OCI-M2 (cell line): ENCODE data around the gene OTUD5.

Source experiments
- DNase-seq: peaks from one replicate; lab custom pipeline; 2025; ENCODE audit not compliant: unreplicated experiment; lab: John Stamatoyannopoulos, UW

Gene OTUD5

GRCh38 chrX:48972220-48973164 lies 15.1 kb upstream of the OTUD5 start:
- no peak for DNase-seq

GRCh38 chrX:48971249-48972219 lies 14.1 kb upstream of the OTUD5 start, which contains the start of gene KCND1:
Gene KCND1 (minus strand): TSS chrX:48971844. CDS start chrX:48970271, 1,573 bp downstream.
- DNase-seq: no peak

GRCh38 chrX:48969471-48969870 lies 12.1 kb upstream of the OTUD5 start:
- DNase-seq: no peak

- no peak for DNase-seq
Observed at GRCh38 chrX:48968377-48968776, 11.0 kb upstream of the OTUD5 start.

- no peak for DNase-seq
Observed at GRCh38 chrX:48966796-48967579, 9.6 kb upstream of the OTUD5 start.

- no peak for DNase-seq
Observed at GRCh38 chrX:48965959-48966358, 8.6 kb upstream of the OTUD5 start.

- peak; percentile 52 for DNase-seq
Observed at GRCh38 chrX:48961585-48962091, 4.2 kb upstream of the OTUD5 start.

GRCh38 chrX:48960291-48960690 lies 2.9 kb upstream of the OTUD5 start:
- no peak for DNase-seq

- no peak for DNase-seq
Observed at GRCh38 chrX:48958635-48959094, 1.3 kb upstream of the OTUD5 start.

- DNase-seq: peak; percentile 73
Observed at GRCh38 chrX:48957827-48958634, 624 bp upstream of the OTUD5 start.

GRCh38 chrX:48956728-48957414 lies 536 bp downstream of the OTUD5 start:
- no peak for DNase-seq

- DNase-seq: no peak
Observed at GRCh38 chrX:48948589-48948988, 8.8 kb downstream of the OTUD5 start.

- DNase-seq: no peak
Observed at GRCh38 chrX:48945517-48946348, 11.7 kb downstream of the OTUD5 start.

- no peak for DNase-seq
Observed at GRCh38 chrX:48942895-48943294, 14.5 kb downstream of the OTUD5 start.

- DNase-seq: no peak
Observed at GRCh38 chrX:48940404-48940955, 16.9 kb downstream of the OTUD5 start.

GRCh38 chrX:48939524-48940228 lies 17.7 kb downstream of the OTUD5 start:
- no peak for DNase-seq

GRCh38 chrX:48938721-48939425 lies 18.5 kb downstream of the OTUD5 start:
- no peak for DNase-seq
